HepG2 (cell line): ENCODE measurements around the gene APRT. TPM values are rescaled to one million over a fixed set of nuclear protein-coding genes. Genes with fewer than 3 reads are reported as not detected.

Experiments
- ATAC-seq: fragments of 200-7000 bp; cut with Tn5 transposase; 3 replicates; pipeline ENCODE4 v1.9.1; 2020; ENCODE audit warnings: mild to moderate bottlenecking, moderate library complexity
- BruUV-seq: library from RNA; stranded (reverse); fragments of 400-500 nt; replicated peaks from 2 replicates; lab custom pipeline; 2021; lab: Mats Ljungman, UMichigan
- CTCF ChIA-PET: fragments of 300-600 bp; formaldehyde crosslinking; extraction: SDS; loops from one replicate; lab custom pipeline; 2021; ENCODE audit warnings: low total read pairs, inconsistent platforms, low intra/inter-chr PET ratio; lab: Yijun Ruan, JAX
- POLR2A ChIA-PET: fragments of 350-600 bp; sonication (Branson Sonifier 250); formaldehyde crosslinking; loops from one replicate; lab custom pipeline; 2020; ENCODE audit warnings: antibody characterized with exemption, inconsistent platforms; lab: Yijun Ruan, JAX
- DNase-seq: peaks from one replicate; pipeline ENCODE4 v3.0.0-alpha.2; 2015; ENCODE audit warnings: low spot score
- FAIRE-seq: peaks from 3 replicates; lab custom pipeline; 2011; peaks lifted over from hg19 to GRCh38; lab: Jason Lieb, UNC
- H2AFZ ChIP-seq: one replicate; pipeline ENCODE4 v1.6.1; 2011; ENCODE audit warnings: low read length, inconsistent platforms
- H3K27ac ChIP-seq: fragments of 300-600 bp; 3 replicates; pipeline ENCODE4 v1.8.0; 2011; ENCODE audit warnings: mixed run types, mild to moderate bottlenecking, mixed read lengths, low read length, inconsistent platforms; ENCODE audit not compliant: insufficient read depth; ENCODE audit errors: extremely low read length
- H3K27me3 ChIP-seq, 2 experiments: fragments of 200-600 bp in 1 of 2; 2 replicates in 1 of 2; 3 replicates in 1 of 2; pipeline versions ENCODE4 v1.6.0 to v1.8.0; 2011; ENCODE audit warnings: low read length in 2 of 2, mild to moderate bottlenecking in 2 of 2, moderate library complexity in 2 of 2, inconsistent platforms in 1 of 2; ENCODE audit not compliant: insufficient read depth in 2 of 2, control insufficient read depth in 1 of 2
- H3K36me3 ChIP-seq, 2 experiments: fragments of 200-600 bp in 1 of 2; replicated peaks in 1 of 2; 2 replicates in 1 of 2; 3 replicates in 1 of 2; pipeline versions ENCODE4 v1.5.1 to v1.8.0; 2011; ENCODE audit warnings: low read length in 2 of 2, inconsistent platforms in 1 of 2; ENCODE audit not compliant: insufficient read depth in 2 of 2, control insufficient read depth in 1 of 2
- H3K4me1 ChIP-seq: 2 replicates; pipeline ENCODE4 v1.5.1; 2012; ENCODE audit warnings: low read length, inconsistent platforms; ENCODE audit not compliant: insufficient read depth
- H3K4me2 ChIP-seq: 2 replicates; pipeline ENCODE4 v1.6.0; 2011; ENCODE audit warnings: low read depth, low read length, inconsistent platforms
- H3K4me3 ChIP-seq, 3 experiments: fragments of 200-600 bp in 1 of 3; sonication (generic), shearing (Covaris generic) in 1 of 3; replicated peaks in 1 of 3; 2 replicates each; pipeline ENCODE4 v1.5.1; 2011 to 2016; ENCODE audit warnings: low read length in 3 of 3, inconsistent platforms in 2 of 3, low read depth in 2 of 3, mild to moderate bottlenecking in 2 of 3, control low read depth in 1 of 3, mixed read lengths in 1 of 3; ENCODE audit not compliant: insufficient read depth in 1 of 3
- H3K79me2 ChIP-seq: one replicate; pipeline ENCODE4 v1.6.1; 2011; ENCODE audit warnings: low read length, inconsistent platforms; ENCODE audit not compliant: insufficient read depth
- H3K9ac ChIP-seq: 2 replicates; pipeline ENCODE4 v1.6.0; 2011; ENCODE audit warnings: mild to moderate bottlenecking, low read depth, low read length, inconsistent platforms; ENCODE audit not compliant: insufficient read depth
- H3K9me3 ChIP-seq: 2 replicates; pipeline ENCODE4 v1.5.1; 2012; ENCODE audit warnings: mild to moderate bottlenecking, low read length
- H4K20me1 ChIP-seq: 2 replicates; pipeline ENCODE4 v1.6.0; 2011; ENCODE audit warnings: inconsistent platforms, mild to moderate bottlenecking, low read length, moderate library complexity; ENCODE audit not compliant: insufficient read depth
- AGO2 ChIP-seq: fragments of 200-400 bp; formaldehyde crosslinking; optimal IDR thresholded peaks from 2 replicates; pipeline ENCODE3; 2017; ENCODE audit warnings: mild to moderate bottlenecking, low read depth, low read length, moderate library complexity
- EHMT2 ChIP-seq: fragments of 200-600 bp; sonication (generic); IDR thresholded peaks from 2 replicates; pipeline ENCODE4 v1.7.0; 2017; ENCODE audit warnings: antibody characterized with exemption, low read depth, low read length, borderline replicate concordance
- NFE2L1 ChIP-seq: sonication (generic); formaldehyde crosslinking; IDR thresholded peaks from 2 replicates; pipeline ENCODE4 v1.4.0; 2020; ENCODE audit warnings: missing genetic modification reagents, mild to moderate bottlenecking, borderline replicate concordance
- RBFOX2 ChIP-seq: fragments of 200-400 bp; formaldehyde crosslinking; IDR thresholded peaks from 2 replicates; pipeline ENCODE4 v1.6.1; 2017; ENCODE audit warnings: low read depth, mild to moderate bottlenecking, low read length
- ZBTB21 ChIP-seq: sonication (generic); formaldehyde crosslinking; IDR thresholded peaks from 2 replicates; pipeline ENCODE4 v1.4.0; 2020; ENCODE audit warnings: missing genetic modification reagents
- ZBTB38 ChIP-seq: sonication (generic); formaldehyde crosslinking; IDR thresholded peaks from 2 replicates; pipeline ENCODE4 v1.5.1; 2020; ENCODE audit warnings: mild to moderate bottlenecking, missing genetic modification reagents
- ZNF10 ChIP-seq: sonication (generic); formaldehyde crosslinking; IDR thresholded peaks from 2 replicates; pipeline ENCODE4 v1.4.0; 2020; ENCODE audit warnings: mild to moderate bottlenecking, low read depth, missing genetic modification reagents, borderline replicate concordance
- ZNF350 ChIP-seq: sonication (generic); formaldehyde crosslinking; IDR thresholded peaks from 2 replicates; pipeline ENCODE4 v1.4.0; 2020; ENCODE audit warnings: mild to moderate bottlenecking, low read depth, missing genetic modification reagents, borderline replicate concordance
- WGBS: methylation state at CpG from one replicate; pipeline ENCODE4 v1.1.6; 2017; ENCODE audit warnings: low lambda C conversion rate; 5-methylcytosine and 5-hydroxymethylcytosine counted together
- in situ Hi-C: cut with HindIII; loops from 2 replicates; pipeline ENCODE4 v1.10.0; 2017; ENCODE audit warnings: low pct_unique_long_range_greater_than_20kb; ENCODE audit not compliant: extremely low pct_ligation_motif_present
- intact Hi-C: fragments of 100-400 bp; cut with micrococcal nuclease; formaldehyde crosslinking; loops from one replicate; pipeline ENCODE4 v1.10.0; 2022; ENCODE audit not compliant: unreplicated experiment
- polyA plus RNA-seq, 8 experiments: library from polyadenylated mRNA; depleted of rRNA in 3 of 8; stranded (reverse) in 7 of 8; unstranded in 1 of 8; fragments of >200 nt; fragmentation: Illumina TruSeq in 4 of 8; extraction: Trizol in 4 of 8; gene quantifications; 2 replicates each; pipeline versions ENCODE4 v1.2.1 to v1.2.3, GENCODE V29; 2011 to 2016; ENCODE audit warnings: low read depth in 4 of 8, missing spikeins in 1 of 8, mixed read lengths in 1 of 8; ENCODE audit not compliant: insufficient read depth in 1 of 8
- total RNA-seq, 5 experiments: library from RNA; depleted of rRNA; stranded (reverse); fragments of >200 nt; fragmentation: Illumina TruSeq; extraction: Trizol; gene quantifications; 2 replicates each; pipeline ENCODE4 v1.2.3, GENCODE V29; 2016; ENCODE audit warnings: low read depth in 1 of 5
- TF ChIP-seq, protein P1 (sequence below): sonication (generic); formaldehyde crosslinking; IDR thresholded peaks from 2 replicates; pipeline ENCODE4 v1.4.0; 2020; ENCODE audit warnings: missing genetic modification reagents, borderline replicate concordance

Gene APRT
- total and polyA plus RNA-seq, 2 of the 13 experiments (the other 11 are each of a cell fraction or from before 2014, with no cell fraction given) = 155 to 242 TPM

- no peak for ATAC-seq
- Histone ChIP-seq H3K4me3 (0 out of 6 replicates have a peak overlapping the region, but pooled peaks of 1 of the 3 experiments have one; percentile 11), H2AFZ (no peak overlapping the region), H3K4me2 (peak overlapping the region; percentile 97; the same call in 1 of the 2 replicates), H3K36me3 (peaks cover 2 to 4% of the 10 kb centered on the region in 2 experiments; a peak in 1 of 5 replicates), H3K79me2 (peaks cover 71% of the 10 kb centered on the region), H3K4me1 (peaks cover 44% of the 10 kb centered on the region), H3K9me3 (no peaks in the 10 kb centered on the region), H3K9ac (no peak overlapping the region), H3K27me3 (no peaks in the 10 kb centered on the region), H4K20me1 (peaks cover 28% of the 10 kb centered on the region), H3K27ac (peak overlapping the region; percentile 6)
- no TSS peak for BruUV-seq
- ChIA-PET POLR2A (interaction anchor here (0.8 to 1.9 kb wide), 5 partner anchors 9 to 79 kb away, joined by 3 to 6 read pairs (median 4); no protein-coding TSS in a partner anchor), CTCF (no interaction called here)
- no peak for FAIRE-seq
- no peak for DNase-seq
- no peak for TF ChIP-seq ZNF350 (CRISPR knock-in tag)
- TF ChIP-seq ZBTB38 (CRISPR knock-in tag) = 0 out of 2 replicates have a peak, but pooled peaks have one; percentile 13
- TF ChIP-seq NFE2L1 (CRISPR knock-in tag) = 0 out of 2 replicates have a peak, but pooled peaks have one; percentile 34
- 91% methylated on average over 18 of the region's 34 CpGs for WGBS
- intact Hi-C loops (no loop called here), in situ Hi-C loops (no loop called here)
Observed at GRCh38 chr16:88779406-88780141, 32.2 kb downstream of the APRT start.

GRCh38 chr16:88778541-88779065 is 33.1 kb downstream of the APRT start:
- ChIA-PET CTCF (no interaction called here), POLR2A (interaction anchor here (0.8 to 1.9 kb wide), 2 partner anchors 8 to 78 kb away, joined by 3 to 6 read pairs; no protein-coding TSS in a partner anchor)
- Histone ChIP-seq H3K9me3 (no peaks in the 10 kb centered on the region), H4K20me1 (peaks cover 28% of the 10 kb centered on the region), H3K27me3 (no peaks in the 10 kb centered on the region), H3K4me1 (peaks cover 51% of the 10 kb centered on the region), H3K4me3 (no peak overlapping the region), H2AFZ (no peak overlapping the region), H3K27ac (no peak overlapping the region), H3K79me2 (peaks cover 68% of the 10 kb centered on the region), H3K4me2 (no peak overlapping the region), H3K36me3 (peaks cover 2 to 4% of the 10 kb centered on the region in 2 experiments; a peak in 1 of 5 replicates), H3K9ac (no peak overlapping the region)
- WGBS = 95% methylated on average over 29 of the region's 30 CpGs
- DNase-seq (no peak), ATAC-seq (no peak), FAIRE-seq (no peak)
- in situ Hi-C loops (no loop called here), intact Hi-C loops (no loop called here)
- no TSS peak for BruUV-seq
- peak; percentile 46; the same call in 1 of the 2 replicates for TF ChIP-seq RBFOX2
- TF ChIP-seq ZBTB21 (CRISPR knock-in tag) = no peak
- TF ChIP-seq AGO2 = peak; percentile 65
- no peak for TF ChIP-seq ZNF10 (CRISPR knock-in tag)
- TF ChIP-seq, protein P1, sequence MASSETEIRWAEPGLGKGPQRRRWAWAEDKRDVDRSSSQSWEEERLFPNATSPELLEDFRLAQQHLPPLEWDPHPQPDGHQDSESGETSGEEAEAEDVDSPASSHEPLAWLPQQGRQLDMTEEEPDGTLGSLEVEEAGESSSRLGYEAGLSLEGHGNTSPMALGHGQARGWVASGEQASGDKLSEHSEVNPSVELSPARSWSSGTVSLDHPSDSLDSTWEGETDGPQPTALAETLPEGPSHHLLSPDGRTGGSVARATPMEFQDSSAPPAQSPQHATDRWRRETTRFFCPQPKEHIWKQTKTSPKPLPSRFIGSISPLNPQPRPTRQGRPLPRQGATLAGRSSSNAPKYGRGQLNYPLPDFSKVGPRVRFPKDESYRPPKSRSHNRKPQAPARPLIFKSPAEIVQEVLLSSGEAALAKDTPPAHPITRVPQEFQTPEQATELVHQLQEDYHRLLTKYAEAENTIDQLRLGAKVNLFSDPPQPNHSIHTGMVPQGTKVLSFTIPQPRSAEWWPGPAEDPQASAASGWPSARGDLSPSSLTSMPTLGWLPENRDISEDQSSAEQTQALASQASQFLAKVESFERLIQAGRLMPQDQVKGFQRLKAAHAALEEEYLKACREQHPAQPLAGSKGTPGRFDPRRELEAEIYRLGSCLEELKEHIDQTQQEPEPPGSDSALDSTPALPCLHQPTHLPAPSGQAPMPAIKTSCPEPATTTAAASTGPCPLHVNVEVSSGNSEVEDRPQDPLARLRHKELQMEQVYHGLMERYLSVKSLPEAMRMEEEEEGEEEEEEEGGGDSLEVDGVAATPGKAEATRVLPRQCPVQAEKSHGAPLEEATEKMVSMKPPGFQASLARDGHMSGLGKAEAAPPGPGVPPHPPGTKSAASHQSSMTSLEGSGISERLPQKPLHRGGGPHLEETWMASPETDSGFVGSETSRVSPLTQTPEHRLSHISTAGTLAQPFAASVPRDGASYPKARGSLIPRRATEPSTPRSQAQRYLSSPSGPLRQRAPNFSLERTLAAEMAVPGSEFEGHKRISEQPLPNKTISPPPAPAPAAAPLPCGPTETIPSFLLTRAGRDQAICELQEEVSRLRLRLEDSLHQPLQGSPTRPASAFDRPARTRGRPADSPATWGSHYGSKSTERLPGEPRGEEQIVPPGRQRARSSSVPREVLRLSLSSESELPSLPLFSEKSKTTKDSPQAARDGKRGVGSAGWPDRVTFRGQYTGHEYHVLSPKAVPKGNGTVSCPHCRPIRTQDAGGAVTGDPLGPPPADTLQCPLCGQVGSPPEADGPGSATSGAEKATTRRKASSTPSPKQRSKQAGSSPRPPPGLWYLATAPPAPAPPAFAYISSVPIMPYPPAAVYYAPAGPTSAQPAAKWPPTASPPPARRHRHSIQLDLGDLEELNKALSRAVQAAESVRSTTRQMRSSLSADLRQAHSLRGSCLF (CRISPR knock-in tag) = no peak
- TF ChIP-seq EHMT2 = no peak
